ENCODE measurements around the gene PRRC2C.

Gene PRRC2C

DNA sequence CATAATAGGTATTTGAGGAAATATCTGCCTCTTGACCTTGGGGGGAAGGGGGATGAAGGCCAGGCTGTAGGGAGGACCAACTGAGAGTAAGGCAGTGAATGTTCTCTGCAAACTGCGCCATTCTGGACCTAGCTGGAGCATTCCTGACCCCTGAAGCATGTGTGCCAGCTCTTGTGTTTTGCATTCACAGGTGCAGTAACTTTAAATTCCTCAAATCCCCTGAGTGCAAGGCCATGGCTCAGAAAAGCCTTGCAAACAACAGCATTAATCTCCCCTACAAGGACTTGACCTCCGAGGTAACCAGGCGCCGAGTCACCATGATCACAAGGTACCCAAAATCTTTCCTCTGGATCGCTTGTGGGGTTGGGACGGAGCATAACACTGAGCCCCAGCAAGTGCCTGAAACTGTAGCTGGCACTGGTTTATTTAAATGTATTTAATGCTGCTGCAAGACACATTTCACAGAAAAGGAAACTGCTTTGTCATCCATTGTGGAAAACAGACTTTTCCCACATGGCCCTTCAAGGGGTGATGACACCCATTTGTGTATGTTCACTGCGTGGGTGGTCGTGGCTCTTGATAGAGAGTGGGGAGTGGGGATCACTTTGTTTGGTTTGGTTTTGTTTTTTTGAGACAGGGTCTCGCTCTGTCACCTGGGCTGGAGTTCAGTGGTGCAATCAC, 138.5 kb downstream of the PRRC2C start:
- no peak for DNase-seq (ENCODE audit: low read depth)
- H3K4me3 ChIP-seq (ENCODE audit: control insufficient read depth, low read depth, low read length) = no peak overlapping the region
- TF ChIP-seq, protein P1, sequence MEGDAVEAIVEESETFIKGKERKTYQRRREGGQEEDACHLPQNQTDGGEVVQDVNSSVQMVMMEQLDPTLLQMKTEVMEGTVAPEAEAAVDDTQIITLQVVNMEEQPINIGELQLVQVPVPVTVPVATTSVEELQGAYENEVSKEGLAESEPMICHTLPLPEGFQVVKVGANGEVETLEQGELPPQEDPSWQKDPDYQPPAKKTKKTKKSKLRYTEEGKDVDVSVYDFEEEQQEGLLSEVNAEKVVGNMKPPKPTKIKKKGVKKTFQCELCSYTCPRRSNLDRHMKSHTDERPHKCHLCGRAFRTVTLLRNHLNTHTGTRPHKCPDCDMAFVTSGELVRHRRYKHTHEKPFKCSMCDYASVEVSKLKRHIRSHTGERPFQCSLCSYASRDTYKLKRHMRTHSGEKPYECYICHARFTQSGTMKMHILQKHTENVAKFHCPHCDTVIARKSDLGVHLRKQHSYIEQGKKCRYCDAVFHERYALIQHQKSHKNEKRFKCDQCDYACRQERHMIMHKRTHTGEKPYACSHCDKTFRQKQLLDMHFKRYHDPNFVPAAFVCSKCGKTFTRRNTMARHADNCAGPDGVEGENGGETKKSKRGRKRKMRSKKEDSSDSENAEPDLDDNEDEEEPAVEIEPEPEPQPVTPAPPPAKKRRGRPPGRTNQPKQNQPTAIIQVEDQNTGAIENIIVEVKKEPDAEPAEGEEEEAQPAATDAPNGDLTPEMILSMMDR (IDR thresholded peaks at IDR 0.05; ENCODE audit: control insufficient read depth, insufficient read depth, low read depth, low read length, missing control alignments) = no peak

DNA sequence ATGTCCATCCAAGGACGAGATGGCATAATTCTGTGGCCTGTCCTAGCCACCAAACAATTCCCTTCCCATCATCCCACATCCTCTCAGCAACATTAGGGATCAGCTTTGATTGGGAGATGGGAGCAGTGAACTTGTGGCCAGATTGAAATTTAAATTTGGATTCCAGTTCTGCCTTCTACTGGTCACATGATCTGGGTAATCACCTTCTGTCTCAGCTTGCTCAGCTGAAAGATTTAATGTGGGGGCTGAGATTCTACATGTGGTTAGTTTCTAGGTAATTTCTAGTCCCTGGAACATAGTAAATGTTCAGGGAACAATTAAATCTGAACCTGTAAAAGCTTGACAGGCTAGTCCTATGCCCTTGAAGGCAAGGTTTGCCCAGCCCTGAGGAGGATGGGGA, 139.9 kb downstream of the PRRC2C start:
- no peak for DNase-seq (ENCODE audit: low read depth)
- TF ChIP-seq, protein P1 (IDR thresholded peaks at IDR 0.05; ENCODE audit: control insufficient read depth, insufficient read depth, low read depth, low read length, missing control alignments) = no peak
- no peak overlapping the region for H3K4me3 ChIP-seq (ENCODE audit: control insufficient read depth, low read depth, low read length)

DNA sequence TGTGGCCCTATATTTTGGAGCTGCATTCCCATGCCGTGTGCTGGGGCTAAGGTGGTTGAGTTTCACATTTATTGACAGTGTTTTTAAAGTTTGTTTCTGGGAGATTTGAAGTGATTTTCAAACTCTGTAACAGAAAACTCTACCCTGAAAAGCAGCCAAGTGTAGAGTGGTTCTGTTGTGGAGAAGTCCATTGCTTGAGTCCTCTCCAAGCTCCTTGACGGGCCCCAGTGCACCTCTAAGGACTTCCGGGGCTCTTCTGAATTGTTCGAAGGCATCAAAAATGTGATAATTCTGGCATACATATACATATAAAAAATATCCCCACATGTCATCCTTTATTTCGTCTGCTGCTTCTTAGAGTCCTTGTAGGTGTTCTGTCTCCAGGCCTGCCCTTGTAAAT, 141.7 kb downstream of the PRRC2C start:
- DNase-seq (ENCODE audit: low read depth) = no peak
- no peak overlapping the region for H3K4me3 ChIP-seq (ENCODE audit: control insufficient read depth, low read depth, low read length)
- TF ChIP-seq, protein P1 (IDR thresholded peaks at IDR 0.05; ENCODE audit: control insufficient read depth, insufficient read depth, low read depth, low read length, missing control alignments) = no peak

DNA sequence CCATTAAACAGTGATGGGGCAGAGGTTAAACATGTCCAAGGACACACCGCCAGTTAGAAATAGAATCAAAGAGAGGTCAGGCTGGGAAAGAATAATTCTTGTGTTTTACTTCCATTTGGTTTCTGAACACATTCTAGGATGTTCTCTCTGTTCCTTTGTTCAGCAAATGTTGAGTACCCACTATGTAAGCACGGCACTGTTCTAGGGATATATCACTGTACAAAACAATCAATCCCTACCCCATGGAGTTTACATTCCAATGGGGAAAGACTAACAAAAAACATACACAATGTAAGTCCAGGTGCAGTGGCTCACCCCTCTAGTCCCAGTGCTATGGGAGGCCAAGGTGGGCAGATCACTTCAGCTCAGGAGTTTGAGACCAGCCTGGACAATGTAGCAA, 142.9 kb downstream of the PRRC2C start:
- TF ChIP-seq, protein P1 (IDR thresholded peaks at IDR 0.05; ENCODE audit: control insufficient read depth, insufficient read depth, low read depth, low read length, missing control alignments) = no peak
- H3K4me3 ChIP-seq (ENCODE audit: control insufficient read depth, low read depth, low read length) = no peak overlapping the region
- DNase-seq (ENCODE audit: low read depth) = no peak

DNA sequence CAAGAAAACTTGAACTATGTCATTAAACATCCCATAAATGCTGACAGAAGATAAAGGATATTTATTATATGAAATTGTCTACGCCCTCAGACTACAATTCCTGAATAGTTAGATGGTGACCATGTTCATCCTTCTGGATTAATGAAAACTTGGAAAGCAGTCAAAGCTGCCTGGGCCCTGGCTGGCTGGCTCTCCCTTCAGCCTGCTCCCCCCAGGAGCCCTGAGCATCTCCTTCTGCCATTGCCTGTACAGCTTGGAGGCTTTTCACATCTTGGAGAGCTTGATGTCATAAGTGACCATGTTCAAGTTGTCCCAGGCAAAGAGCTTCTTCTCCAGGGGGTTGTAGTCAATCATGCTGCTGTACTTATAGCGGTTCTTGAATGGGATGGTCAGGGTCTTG, 150.3 kb downstream of the PRRC2C start:
- H3K4me3 ChIP-seq (ENCODE audit: control insufficient read depth, low read depth, low read length) = no peak overlapping the region
- DNase-seq (ENCODE audit: low read depth) = no peak
- TF ChIP-seq, protein P1 (IDR thresholded peaks at IDR 0.05; ENCODE audit: control insufficient read depth, insufficient read depth, low read depth, low read length, missing control alignments) = no peak

DNA sequence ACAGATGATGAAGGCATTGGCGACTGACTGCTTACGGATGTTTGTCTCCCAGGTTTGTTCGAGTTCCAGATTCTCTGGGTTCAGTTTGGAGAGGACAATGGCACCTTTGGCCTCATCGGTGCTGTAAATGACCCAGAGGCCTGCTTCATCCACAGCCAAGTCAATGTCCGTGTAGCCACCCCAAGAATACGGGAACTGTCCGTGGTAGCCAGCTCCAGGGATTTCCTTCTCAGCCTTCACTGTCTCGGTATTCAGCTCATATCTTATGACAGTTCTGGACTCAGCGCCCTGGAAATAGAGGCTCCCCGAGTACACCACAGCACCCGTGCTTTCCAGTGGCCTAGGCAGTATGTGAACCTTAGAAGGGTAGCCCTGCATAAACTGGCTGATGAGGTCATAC, 150.8 kb downstream of the PRRC2C start:
- TF ChIP-seq, protein P1 (IDR thresholded peaks at IDR 0.05; ENCODE audit: control insufficient read depth, insufficient read depth, low read depth, low read length, missing control alignments) = no peak
- no peak for DNase-seq (ENCODE audit: low read depth)
- no peak overlapping the region for H3K4me3 ChIP-seq (ENCODE audit: control insufficient read depth, low read depth, low read length)
